ENCODE measurements around the gene CLEC11A.
A peak's percentile ranks its signal among the peaks of the same experiment; 100 is the strongest.

Gene CLEC11A

DNA sequence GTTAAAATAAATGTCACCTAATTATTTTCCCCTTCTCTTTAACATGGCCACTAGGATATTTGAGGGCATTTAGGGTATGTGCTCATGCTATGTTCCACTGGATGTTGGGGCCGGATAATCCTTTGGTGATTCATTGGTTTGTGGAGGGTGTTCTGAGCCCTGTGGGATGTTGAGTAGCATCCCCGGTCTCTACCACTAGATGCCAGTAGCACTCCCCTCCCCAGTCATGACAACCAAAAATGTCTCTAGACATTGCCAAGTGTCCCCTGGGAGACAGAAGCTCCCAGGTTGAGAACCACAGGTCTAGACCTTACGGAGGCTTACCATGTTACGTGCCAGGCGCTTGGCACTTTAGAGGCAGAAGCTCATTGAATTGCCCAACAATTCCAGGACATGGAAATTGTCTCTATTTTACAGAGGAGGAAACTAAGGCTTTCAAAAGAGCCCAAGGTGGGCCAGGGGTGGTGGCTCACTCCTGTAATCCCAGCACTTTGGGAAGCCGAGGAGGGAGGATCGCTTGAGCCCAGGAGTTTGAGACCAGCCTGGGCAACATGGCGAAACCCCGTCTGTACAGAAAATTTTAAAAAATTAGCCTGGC is 17.6 kb upstream of the CLEC11A start:
- DNase-seq: peak; percentile 70 to 80 (median 78)

DNA sequence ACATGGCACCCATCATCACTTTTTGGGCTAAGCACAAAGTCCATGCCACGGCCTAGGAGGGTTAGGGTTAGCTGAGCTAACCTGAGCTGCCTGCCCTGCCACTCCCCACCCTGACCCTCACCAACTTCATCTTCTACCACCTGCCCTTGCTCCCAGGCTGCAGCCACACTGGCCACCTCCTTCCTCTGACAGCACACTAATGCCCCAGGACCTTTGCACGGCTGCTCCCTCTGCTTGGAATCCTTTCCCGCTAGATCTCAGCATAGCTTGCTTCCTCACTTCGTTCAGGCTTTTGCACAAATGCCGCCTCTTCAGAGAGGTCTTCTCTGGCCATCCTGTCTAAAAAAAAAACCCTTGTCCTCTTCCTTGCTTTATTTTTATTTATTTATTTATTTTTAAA is 16.8 kb upstream of the CLEC11A start:
- DNase-seq: no peak

DNA sequence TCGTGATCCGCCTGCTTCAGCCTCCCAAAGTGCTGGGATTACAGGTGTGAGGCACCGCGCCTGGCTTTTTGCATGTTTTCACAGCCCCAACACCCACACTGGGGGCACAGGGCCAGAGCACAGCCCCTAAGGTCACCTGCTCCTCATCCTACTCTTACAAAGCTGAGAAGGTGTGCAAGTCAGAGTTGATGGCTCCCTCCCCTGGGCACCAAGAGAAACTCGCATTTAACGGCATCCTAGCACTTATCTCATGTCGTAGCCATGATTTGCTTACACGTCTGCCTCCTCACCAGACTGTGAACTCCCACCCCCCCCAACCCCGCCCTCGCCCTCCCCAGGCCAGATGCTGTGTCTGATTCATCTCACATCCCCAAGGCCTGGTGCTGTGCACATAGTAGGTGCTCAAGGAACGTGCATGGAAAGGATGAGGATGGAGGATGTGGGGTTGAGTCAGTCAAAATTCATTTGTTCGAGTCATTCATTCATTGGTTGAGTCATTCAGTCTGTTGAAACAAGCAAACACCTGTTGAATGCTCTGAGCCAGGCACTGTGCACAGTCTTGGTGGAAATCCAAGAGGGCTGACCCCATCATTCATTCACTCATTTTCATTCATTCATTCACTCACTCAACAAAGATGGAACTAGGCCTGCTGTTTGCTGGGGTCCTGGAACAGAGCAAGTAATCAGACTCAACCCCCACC is 14.8 kb upstream of the CLEC11A start:
- no peak for DNase-seq

DNA sequence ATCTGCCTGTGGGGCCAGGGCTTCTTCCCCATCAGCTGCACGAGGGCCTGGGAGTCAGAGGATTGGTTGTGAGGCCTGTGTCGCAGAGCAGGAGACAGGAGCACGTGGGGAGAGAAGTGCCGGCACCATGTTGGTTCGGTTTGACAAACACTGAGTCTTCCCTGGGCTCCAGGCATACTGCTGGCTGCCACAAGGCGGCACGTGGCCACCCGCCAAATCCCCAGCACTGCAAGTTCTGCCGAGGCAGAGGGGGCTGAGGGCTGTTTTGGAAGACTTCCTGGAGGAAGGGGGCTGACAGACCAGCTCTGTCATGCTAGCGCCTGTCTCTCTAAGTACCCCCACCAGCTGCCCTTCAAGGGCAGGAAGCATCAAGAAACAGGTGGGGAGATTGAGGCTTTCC is 13.1 kb upstream of the CLEC11A start:
- DNase-seq: no peak

DNA sequence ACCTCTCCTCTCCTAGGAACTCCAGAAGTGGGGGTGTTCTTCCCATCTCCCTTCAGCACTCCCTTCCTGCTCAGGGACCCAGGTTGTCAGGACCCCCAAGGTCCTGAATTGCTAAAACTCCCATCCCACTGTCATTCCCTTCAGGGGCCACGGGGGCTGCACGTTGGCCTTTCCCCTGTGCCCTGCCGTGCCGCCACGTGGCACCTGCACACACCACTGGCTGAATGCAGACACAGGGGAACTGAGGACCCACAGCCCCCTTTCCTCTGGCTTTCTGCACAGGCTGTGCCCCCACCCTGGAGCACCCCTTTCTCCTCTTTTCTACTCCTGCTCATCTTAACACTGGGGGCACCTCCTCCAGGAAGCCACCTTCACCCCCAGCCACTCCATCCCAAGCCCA is 12.6 kb upstream of the CLEC11A start:
- DNase-seq: no peak

DNA sequence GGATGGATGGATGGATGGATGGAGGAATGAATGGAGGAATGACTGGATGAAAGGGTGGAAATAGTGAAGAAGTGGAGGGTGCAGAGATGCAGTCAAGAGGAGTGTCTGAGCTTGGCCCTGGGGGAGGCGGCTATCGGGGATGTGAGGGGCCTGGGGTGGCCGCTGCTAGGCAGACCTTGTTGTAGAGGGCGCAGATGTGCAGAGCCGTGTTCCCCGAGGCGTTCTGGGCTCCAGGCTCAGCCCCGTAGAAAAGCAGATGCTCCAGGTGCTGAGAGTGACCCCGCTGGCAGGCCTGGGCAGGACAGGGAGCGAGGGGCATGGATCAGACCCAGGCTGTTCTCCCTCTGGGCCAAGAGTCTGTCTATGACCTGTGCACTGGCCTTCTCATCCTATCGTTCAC is 12.0 kb upstream of the CLEC11A start:
- DNase-seq: no peak

DNA sequence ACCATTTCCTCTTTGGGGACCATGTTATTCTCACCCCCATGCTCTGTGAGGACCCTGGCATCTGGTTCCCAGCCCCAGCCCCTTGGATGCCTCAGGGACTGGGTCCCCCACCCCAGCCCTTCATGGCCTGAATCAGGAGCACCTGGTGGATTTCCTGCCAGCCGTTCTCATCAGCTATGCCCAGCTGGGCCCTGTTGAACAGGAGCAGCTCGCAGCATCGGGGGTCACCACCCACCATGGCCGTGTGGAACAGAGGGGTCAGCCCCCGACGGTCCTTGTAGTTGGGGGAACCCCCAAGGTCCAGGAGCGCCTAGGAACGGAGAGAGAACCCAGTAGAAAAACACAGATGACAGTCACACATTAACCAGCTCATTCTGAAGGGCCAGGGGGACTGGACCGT is 11.4 kb upstream of the CLEC11A start:
- no peak for DNase-seq

DNA sequence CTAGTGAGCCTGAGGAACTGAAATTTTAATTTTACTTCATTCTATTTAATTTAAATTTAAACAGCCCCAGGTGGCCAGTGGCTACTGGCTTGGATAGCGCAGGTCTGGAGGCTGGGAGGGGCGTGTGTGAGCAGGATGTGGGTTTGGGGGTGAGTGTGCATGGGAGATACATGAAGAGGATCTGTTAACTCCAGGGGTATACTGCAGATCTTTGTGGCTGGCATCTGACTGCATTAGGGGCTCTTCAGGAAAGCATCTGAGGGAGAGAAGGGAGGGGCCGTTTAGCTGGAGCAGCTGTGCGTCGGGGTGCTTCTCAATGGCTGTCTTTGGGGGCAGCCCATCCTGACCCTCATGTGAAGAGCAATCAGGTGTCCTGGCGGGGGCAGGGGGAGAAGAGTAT is 10.3 kb upstream of the CLEC11A start:
- DNase-seq: no peak

DNA sequence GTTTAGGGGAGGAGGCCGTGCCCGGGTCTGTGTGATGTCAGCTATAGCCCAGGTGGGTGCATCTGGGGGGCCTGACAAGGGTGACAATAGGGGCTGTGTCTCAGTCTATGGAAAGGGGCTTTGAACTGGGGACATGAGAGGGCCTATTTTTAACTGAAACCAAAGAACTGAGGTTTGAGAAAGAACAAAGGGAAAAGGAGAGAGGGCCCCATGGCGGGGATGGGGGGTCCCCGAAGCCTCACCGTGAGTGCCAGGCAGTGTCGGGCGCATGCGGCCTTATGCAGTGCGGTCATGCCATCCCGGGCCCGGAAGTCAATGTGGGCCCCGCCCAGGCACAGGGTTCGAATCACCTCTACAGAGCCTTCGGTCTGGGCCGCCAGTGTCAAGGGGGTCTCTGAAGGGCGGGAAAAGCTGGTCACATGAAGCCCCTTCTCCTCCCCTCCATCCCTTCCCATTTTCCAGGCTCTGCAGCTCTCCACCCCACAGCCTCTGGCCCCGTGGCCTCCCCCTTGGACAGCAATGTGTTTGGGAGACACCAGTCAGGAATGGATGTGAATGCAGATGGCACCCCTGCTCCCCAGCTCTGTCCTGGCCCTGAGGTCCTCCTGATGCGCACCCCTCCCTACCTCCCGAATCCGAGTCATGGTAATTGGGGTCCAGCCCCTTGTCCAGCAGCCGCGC is 9.5 kb upstream of the CLEC11A start:
- DNase-seq: no peak

DNA sequence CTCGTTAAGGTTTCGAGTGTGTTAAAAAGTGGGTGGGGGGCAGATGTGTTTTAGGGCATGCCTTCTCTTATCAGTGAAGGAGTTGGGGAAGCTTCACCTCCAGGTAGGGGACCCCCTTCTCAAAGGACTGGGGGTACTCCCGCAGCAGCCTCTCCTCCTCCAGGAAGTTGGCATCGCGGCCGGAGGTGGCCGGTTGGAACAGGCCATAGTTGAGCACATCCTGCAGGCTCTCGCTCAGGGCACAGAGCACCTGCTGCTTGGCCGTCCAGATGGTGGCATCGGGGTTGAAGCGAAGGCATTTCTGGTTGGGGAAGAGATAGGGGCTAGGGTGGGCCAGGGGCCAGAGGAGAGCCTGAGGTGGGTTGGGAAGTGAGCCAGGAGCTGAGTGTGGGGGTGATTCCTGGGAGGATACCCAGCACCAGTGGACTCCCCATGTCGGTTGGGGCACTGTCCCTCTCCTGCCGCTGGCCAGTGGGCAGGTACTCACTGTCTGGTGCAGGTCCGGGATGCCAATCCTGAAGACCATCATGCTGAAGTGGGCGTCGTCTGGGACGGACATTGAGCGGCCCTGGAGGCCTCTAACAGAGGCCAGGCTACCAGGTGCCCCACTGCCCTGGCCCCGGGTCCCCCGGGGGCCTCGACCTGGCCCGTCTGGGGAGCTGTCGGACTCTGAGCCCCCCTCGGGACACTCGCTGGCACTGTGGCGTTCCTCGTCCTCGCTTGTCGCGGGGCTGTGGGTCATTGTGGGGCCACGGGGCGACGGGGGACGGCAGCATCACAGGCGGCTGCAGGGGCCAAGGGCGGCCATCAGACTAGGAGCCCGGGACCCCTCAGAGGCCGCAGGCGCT is 6.8 kb upstream of the CLEC11A start:
- no peak for DNase-seq

DNA sequence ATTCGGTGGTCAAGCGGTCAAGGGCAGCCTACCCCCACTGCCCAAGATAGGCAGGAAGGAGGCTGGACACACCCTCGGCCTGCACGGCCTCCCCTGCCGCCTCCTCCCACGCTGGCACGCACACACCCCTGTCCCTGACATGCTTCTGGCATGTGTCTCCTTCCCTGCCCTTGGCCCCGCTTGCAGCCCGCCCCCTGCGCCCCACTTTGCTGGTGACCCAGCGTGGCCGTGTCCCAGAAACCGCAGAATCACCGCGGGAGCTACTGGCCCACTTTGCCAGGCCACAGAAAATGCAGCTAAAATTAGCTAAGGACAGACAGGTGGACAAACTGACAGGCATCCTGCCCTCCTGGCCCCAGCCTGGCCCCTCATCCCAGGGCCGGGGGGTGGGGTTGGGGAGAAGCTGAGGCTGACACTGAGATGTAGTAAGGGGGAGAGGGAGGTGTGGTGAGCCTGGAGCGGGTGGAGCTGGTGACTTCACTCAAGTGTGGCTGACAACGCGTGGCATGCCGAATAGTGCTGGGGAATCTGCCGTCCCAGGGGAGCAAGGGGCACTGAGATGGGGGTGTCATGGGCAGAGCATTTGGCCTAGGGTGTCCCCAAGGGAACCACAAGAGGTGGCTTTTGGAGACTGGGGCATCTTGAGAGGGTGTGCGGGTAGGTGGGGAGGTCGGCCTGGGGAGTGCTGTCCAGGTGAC is 6.0 kb upstream of the CLEC11A start:
- no peak for DNase-seq

DNA sequence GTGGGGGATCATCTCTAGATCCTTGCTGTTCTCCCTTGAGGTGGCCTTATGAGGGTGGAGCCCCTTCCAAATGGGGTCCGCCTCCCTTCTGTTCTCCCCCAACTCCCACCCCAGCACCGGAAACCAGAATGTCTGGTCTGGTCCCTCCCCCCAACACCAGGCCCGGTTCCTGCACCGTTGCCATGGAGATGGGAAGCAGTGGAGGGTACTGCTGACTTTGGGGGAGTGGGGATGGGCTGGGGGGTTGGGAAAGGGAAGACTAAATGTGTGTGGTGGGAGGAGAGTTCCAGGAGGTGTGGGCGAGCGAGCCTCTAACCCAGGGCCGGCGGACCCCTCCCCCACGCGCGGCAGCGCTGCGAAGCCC is 5.3 kb upstream of the CLEC11A start:
- DNase-seq: no peak

DNA sequence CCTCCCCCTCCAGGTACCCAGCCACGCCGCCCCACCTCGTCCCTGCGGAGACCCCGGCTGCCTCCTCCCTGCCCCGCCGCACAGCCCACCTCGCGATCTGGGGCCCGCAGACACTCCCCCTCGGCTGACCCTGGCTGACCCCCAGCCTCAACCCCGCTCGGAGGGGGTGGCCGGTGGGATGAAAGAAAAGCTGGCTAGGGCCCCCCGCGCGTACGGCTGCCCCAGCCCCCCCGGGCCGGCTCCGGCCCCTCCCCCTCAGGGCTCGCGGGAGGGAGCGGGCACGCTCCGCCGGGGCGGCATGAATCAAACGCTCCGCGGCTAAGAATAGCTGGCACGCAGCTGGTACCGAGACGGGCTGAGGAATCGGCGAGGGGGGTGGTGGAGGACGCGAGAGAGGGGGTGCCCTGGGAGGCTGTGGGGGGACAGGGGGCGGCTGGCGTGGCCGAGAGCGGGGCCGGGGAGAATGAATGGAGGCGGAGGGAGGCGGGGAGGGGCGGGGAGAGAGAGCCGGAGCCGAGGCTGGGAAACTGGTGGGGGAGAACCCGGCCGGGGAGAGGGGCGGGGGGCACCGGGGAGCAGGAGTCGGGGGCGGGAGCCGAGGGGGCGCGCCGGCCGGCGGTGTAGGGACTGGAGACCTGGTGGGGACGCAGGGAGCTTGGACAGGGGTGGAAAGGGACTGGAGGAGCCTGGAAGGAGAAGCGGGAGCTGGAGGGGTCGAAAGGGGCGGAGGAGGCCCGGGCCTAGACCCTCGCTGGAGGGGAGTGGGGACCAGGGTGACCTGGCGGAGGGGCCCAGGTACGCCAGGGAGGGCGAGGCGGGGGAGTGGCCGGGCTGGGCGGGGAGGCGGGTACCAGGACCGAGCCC is 4.7 kb upstream of the CLEC11A start:
- DNase-seq: peak in 1 of 3 donors; percentile 34

DNA sequence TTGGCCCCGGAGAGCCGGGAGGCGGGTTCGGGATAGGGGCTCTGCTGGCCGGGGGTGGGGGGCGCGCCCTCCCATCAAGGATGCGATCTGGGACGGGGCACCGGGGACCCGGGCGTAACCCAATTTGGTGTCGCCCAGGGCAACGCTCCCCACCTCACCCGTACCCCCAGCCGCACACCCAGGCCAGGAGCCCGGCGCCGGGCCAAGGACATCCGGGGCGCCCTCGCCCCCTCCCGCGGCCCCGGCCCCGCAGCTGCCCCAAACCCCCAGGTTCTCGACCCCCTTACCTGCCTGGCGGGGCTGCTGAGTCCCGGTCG is 4.1 kb upstream of the CLEC11A start:
- DNase-seq: no peak

DNA sequence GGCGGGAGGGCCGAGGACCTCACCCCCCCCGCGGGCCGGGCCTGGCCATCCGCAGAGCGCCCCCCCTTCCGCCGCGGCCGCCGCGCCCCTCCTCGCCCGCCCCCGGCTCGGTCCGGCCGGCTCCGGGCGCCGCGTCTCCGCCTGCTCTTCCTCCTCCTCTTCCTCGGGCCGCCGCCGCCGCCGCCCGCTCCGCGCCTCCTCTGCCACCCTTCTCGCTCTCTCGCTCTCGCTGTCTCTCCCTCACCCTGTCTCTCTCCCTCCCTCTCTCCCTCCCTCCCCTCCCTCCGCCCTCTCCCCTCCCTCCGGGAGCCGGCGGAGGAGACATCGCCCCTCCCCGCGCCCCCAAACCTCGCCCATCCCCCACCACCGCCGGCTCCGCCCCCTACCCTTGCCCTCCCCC is 3.6 kb upstream of the CLEC11A start, which contains the start of gene SHANK1:
SHANK1 (minus strand) TSS at position 237 of the 400 bp plus-strand sequence. CDS start 2,883 bp downstream, outside the sequence.
- DNase-seq: no peak

DNA sequence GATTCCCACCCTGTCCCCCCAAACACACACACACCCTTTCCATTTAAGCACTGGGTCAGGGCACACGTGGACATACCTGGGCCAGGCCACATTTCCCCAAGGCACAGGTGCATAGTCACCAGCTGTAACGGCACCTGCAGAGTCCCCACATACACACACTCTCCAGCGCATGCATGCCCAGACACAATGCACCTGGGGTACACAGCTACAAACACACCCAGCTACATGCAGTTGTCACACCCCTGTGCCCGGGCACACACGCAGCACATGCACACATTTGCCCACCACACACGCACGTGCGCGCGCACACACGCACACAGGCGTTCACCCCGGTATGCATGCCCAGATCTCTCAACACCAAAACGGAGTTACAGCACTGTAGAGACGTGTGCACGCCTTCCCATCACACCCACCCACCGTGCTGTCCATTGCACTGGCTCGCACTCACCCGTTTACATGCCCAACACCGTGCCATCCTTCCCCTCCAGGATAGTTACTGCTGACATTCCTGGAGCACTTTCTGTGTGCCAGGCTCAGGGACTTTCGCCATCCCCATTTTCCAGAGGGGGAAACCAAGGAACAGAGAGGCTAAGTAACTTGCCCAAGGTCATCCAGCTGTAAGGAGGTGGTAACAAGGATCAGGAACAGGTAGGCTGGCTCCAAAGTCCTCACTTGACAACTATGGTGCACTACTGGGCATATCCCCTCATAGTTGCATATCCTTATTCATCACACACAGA is 2.8 kb upstream of the CLEC11A start:
- DNase-seq: no peak

DNA sequence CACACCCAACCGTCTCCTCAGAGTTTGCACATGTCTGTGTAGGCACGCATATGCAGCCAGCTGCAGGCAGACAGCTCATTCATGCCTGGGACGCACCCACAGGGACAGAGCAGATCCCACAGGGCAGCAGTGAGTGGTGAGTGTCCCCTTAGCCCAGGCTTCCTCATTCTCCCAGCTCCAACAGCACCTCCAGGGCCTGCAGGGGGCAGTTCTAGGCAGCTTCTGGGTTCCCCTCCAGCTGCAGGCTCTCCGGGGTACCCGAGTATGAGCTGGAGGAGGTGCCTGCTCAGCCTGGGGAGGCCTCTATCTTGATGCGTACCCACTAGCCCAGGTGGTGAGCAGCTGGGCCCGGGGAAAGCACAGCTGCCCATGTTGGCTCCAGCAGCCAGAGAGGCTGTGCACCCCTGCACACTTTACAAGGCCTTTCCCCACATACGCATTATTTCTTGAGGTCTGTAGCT is 2.2 kb upstream of the CLEC11A start:
- peak; percentile 52 to 70 (median 66) for DNase-seq

DNA sequence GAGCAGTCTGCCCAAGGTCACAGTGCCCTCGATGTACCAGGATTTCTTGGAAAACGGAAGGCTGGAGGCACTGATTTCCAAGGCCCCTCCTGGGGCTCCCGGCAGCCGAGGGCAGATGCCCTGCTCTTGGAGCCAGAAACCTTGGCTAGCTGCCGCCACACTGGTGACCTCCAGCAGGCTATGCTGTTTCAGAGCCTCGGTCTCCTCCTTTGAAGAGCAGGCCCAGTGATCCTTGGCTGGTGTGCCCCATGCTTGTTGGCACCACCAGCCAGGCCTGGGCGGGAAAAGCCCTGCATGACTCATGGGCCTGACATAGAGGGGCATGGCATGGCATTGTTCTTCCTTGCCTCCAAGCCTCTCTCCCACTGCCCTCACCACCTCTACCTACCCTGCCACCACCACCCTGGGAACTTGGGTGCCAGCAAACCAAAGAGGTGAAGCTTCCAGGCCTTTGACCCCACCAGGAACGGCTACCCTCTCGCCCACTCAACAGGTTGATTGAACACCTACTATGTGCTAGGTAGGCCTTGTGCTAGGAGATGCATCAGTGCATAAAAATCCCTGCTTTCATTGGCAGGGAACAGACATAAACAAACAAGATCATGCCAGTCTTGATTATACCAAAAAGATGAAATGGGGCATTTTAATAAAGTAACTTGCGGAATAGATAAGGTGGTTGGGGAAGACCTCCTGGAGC is 1.6 kb upstream of the CLEC11A start:
- DNase-seq: peak in 2 of 3 donors; percentile 23 to 39

DNA sequence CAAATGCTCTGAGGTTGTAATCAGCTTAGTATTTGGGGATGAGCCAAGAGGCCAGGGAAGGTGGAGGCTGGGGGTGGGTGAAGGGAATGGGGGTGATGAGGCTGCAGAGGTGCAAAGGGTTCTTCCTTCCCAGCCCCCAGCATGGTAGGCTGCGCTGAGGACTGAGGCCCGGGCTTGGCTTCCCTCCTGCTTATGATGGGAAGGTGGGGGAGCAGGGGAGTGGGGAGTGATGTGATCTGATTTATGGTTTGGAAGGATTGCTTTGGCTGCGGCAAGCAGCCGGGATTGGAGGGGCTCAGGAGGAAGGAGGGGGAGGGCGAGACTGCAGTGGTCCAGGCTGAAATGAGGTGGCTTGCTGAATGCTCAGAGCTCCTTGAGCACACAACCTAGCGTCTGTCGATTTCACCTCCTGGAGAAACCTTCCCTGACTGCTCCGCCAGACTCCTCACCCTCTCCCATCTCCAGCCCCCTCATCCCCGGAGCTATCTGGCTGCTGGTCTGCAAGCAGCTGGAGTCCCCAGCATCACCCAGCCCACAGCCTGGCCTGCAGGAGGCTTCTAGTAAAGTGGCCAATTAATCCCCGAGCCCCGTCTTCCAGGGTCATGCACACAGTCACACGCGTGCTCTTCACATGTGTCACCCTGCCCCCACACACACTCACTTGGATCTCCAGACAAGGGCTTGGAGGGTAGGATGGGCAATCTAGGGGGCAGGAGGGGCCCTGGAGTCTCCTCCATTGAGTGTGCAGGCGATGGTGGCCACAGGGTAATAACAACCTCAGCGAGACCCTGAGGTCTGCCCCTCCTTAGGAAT is 757 bp upstream of the CLEC11A start:
- DNase-seq: no peak

Measured in suppressor macrophage treated with lipopolysaccharide for 1 hour (primary cell).